Testis (tissue), 3 donors: Measurements from ENCODE around the gene ADARB1. TPM values are rescaled to one million over a fixed set of nuclear protein-coding genes. Genes with fewer than 3 reads are reported as not detected.
A peak's percentile ranks its signal among the peaks of the same experiment; 100 is the strongest.

Experiments
- DNase-seq: peaks from one replicate; pipeline ENCODE4 v3.0.0-alpha.2; 2019
- H3K27ac ChIP-seq, 2 donors: fragments of 200-600 bp; sonication (generic); one replicate each; pipeline ENCODE4 v1.5.1; 2019
- H3K27me3 ChIP-seq: fragments of 200-600 bp; sonication (generic); one replicate; pipeline ENCODE4 v1.5.1; 2019
- H3K36me3 ChIP-seq: fragments of 200-600 bp; sonication (generic); one replicate; pipeline ENCODE4 v1.5.1; 2017; ENCODE audit warnings: low read depth; ENCODE audit errors: missing control alignments
- H3K4me1 ChIP-seq: fragments of 200-600 bp; sonication (generic); one replicate; pipeline ENCODE4 v1.5.1; 2019
- H3K4me3 ChIP-seq, 2 donors: fragments of 200-600 bp; sonication (generic); one replicate each; pipeline ENCODE4 v1.5.1; 2017 to 2019
- H3K9me3 ChIP-seq: fragments of 200-600 bp; sonication (generic); one replicate; pipeline ENCODE4 v1.5.1; 2017
- CTCF ChIP-seq, 3 experiments: fragments of 450-650 bp in 2 of 3; fragments of 200-600 bp in 1 of 3; sonication (generic) in 1 of 3; IDR thresholded peaks; one replicate each; pipeline ENCODE4 v1.5.1; 2016 to 2019; ENCODE audit warnings: antibody characterized with exemption in 3 of 3, mild to moderate bottlenecking in 2 of 3, moderate library complexity in 1 of 3
- POLR2A ChIP-seq: fragments of 450-650 bp; IDR thresholded peaks from one replicate; pipeline ENCODE4 v1.6.1; 2017; ENCODE audit warnings: antibody characterized with exemption, mild to moderate bottlenecking, moderate library complexity
- WGBS, 2 donors: methylation state at CpG; one replicate each; pipeline ENCODE4 v1.1.5; 2018; 5-methylcytosine and 5-hydroxymethylcytosine counted together
- intact Hi-C: fragments of 100-400 bp; cut with DNase I; formaldehyde crosslinking; loops from one replicate; pipeline ENCODE4 v1.15.1; 2023; ENCODE audit warnings: low total_unique reads
- polyA plus RNA-seq: library from polyadenylated mRNA; stranded (reverse); fragments of 350-450 nt; fragmentation: Illumina TruSeq; extraction: RNeasy Lipid Tissue Mini Kit (QIAGEN cat#74804); gene quantifications from one replicate; pipeline ENCODE4 v1.2.3, GENCODE V29; 2014; ENCODE audit warnings: low read depth, low replicate concordance; ENCODE audit not compliant: insufficient read depth
- total RNA-seq, 2 donors: library from RNA; depleted of rRNA; stranded (reverse); fragments of >200 nt; gene quantifications; one replicate each; pipeline ENCODE4 v1.2.3, GENCODE V29; 2016

The ADARB1 gene
- total and polyA plus RNA-seq, 3 donors from 2014 or later: 17.6 to 23.0 (median 17.6) TPM

GRCh38 chr21:45259206-45259840, 184.9 kb downstream of the ADARB1 start:
- H3K4me1 ChIP-seq: peaks cover 3% of the 10 kb centered on the region
- H3K27me3 ChIP-seq: no peaks in the 10 kb centered on the region
- TF ChIP-seq POLR2A: no peak
- TF ChIP-seq CTCF (IDR thresholded peaks at IDR 0.05): no peak
- H3K27ac ChIP-seq: no peak overlapping the region
- DNase-seq: no peak
- no peaks in the 10 kb centered on the region for H3K36me3 ChIP-seq
- WGBS, 2 donors: 63 to 72% methylated on average over 13 to 17 of the region's 17 CpGs
- H3K9me3 ChIP-seq: no peaks in the 10 kb centered on the region
- intact Hi-C loops: no loop called here
- H3K4me3 ChIP-seq: no peak overlapping the region

DNA sequence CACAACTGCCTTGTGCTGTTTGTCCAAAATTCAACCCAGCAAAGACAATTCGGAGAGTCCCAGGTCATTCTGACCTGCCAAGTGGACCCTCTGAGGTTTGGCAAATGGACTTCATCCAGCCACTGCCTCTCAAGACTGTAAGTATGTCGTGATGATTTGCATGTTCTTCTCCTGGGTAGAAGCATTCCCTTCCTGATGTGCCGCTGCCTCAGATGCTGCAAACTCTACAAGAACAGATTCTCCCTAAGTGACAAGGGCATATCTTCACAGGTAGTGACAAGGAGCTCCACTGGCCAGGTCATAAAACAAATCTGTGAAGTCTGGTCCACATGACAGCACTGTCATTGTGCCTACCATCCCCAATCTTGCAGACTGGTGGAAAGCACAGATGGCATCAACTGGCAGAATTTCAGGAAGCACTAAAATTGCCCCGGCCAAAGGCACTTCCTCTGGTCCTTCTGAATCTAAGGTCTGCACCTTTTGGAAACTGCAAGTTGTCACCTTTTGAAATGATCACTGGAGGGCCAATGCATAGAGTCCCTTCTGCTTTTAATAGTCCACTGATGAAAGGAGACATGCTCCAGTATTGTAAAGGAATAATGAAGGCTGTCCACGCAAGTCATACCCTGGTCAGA, 185.9 kb downstream of the ADARB1 start:
- Histone ChIP-seq H3K36me3 (no peaks in the 10 kb centered on the region), H3K4me1 (peaks cover 3% of the 10 kb centered on the region), H3K4me3 (no peak overlapping the region), H3K27ac (no peak overlapping the region), H3K27me3 (no peaks in the 10 kb centered on the region), H3K9me3 (no peaks in the 10 kb centered on the region)
- 82 to 83% methylated on average over 5 of the region's 5 CpGs for WGBS, 2 donors
- TF ChIP-seq POLR2A (no peak), CTCF (IDR thresholded peaks at IDR 0.05) (no peak)
- intact Hi-C loops: loop anchor here (10.0 kb wide), 1 partner anchor 116 kb away; no protein-coding TSS in a partner anchor
- DNase-seq: no peak

GRCh38 chr21:45261093-45261492, 186.7 kb downstream of the ADARB1 start:
- H3K27me3 ChIP-seq: no peaks in the 10 kb centered on the region
- intact Hi-C loops: loop anchor here (10.0 kb wide), 1 partner anchor 116 kb away; no protein-coding TSS in a partner anchor
- H3K27ac ChIP-seq: no peak overlapping the region
- no peak overlapping the region for H3K4me3 ChIP-seq
- H3K4me1 ChIP-seq: peaks cover 3% of the 10 kb centered on the region
- no peak for TF ChIP-seq POLR2A
- no peak for TF ChIP-seq CTCF (IDR thresholded peaks at IDR 0.05)
- peak; percentile 11 for DNase-seq
- 94% methylated on average over 10 of the region's 10 CpGs for WGBS, 2 donors
- H3K36me3 ChIP-seq: no peaks in the 10 kb centered on the region
- H3K9me3 ChIP-seq: no peaks in the 10 kb centered on the region

DNA sequence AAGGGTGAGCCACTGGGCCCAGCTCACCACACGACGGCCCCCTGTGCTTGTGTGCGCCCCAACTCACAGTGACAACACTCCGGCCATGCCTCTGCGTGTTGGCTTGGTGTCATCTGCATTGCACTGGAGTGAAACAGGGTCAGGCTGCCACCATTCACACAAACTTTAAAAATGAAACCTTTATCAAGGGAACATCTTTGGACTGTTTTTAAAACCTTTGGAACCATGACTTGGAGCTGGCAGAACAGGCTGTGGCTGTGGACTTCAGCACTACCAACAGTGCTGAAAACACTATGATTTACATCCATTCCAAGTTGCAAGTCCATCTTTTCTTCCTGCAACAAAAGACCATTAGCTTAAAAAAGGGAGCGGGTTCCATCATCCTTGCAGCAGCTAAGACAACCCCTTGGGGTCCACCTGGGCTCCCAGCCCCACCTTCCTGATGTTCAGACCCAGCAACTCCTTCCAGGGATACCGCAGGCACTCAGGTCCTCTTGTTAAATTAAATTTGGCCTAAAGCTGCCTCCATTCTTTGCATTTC, 187.7 kb downstream of the ADARB1 start:
- Histone ChIP-seq H3K36me3 (no peaks in the 10 kb centered on the region), H3K9me3 (no peaks in the 10 kb centered on the region), H3K4me1 (peaks cover 2% of the 10 kb centered on the region), H3K4me3 (no peak overlapping the region), H3K27ac (no peak overlapping the region), H3K27me3 (no peaks in the 10 kb centered on the region)
- TF ChIP-seq CTCF (IDR thresholded peaks at IDR 0.05): no peak
- no peak for TF ChIP-seq POLR2A
- intact Hi-C loops: loop anchor here (10.0 kb wide), 1 partner anchor 117 kb away; no protein-coding TSS in a partner anchor
- no peak for DNase-seq
- WGBS, 2 donors: 90 to 95% methylated on average over 7 of the region's 7 CpGs
